HG03432 (cell line): ENCODE measurements around the gene CPD.

ENCODE experiments used
- ATAC-seq: cut with Tn5 transposase; IDR thresholded peaks from one replicate; pipeline ENCODE4 v1.9.1; 2021; ENCODE audit warnings: mild to moderate bottlenecking, moderate library complexity; ENCODE audit not compliant: unreplicated experiment

The CPD gene

GRCh38 chr17:30352240-30352814, 26.4 kb upstream of the CPD start:
- no peak for ATAC-seq

- ATAC-seq, result no peak
Observed at GRCh38 chr17:30354701-30355100, 24.0 kb upstream of the CPD start.

- no peak for ATAC-seq
Observed at GRCh38 chr17:30357476-30357875, 21.3 kb upstream of the CPD start.

- no peak for ATAC-seq
Observed at GRCh38 chr17:30358055-30358760, 20.5 kb upstream of the CPD start.

- no peak for ATAC-seq
Observed at GRCh38 chr17:30360086-30360808, 18.5 kb upstream of the CPD start.

GRCh38 chr17:30361766-30362279, 16.9 kb upstream of the CPD start:
- no peak for ATAC-seq

GRCh38 chr17:30363715-30364202, 15.0 kb upstream of the CPD start:
- peak; percentile 90 for ATAC-seq

- ATAC-seq, result no peak
Observed at GRCh38 chr17:30366536-30366935, 12.2 kb upstream of the CPD start.

- ATAC-seq, result no peak
Observed at GRCh38 chr17:30368912-30369720, 9.6 kb upstream of the CPD start.

- no peak for ATAC-seq
Observed at GRCh38 chr17:30369995-30370394, 8.7 kb upstream of the CPD start.

GRCh38 chr17:30372755-30373154, 6.0 kb upstream of the CPD start:
- ATAC-seq, result no peak

- ATAC-seq, result no peak
Observed at GRCh38 chr17:30375661-30376060, 3.1 kb upstream of the CPD start.

- ATAC-seq, result no peak
Observed at GRCh38 chr17:30376621-30377452, 1.9 kb upstream of the CPD start.

GRCh38 chr17:30377574-30378240, 1.0 kb upstream of the CPD start:
- no peak for ATAC-seq

- peak; percentile 10 for ATAC-seq
Observed at GRCh38 chr17:30378241-30378824, 394 bp upstream of the CPD start.

GRCh38 chr17:30379303-30379902, 676 bp downstream of the CPD start:
- ATAC-seq, result peak; percentile 15

- no peak for ATAC-seq
Observed at GRCh38 chr17:30379903-30380381, 1.2 kb downstream of the CPD start.

- no peak for ATAC-seq
Observed at GRCh38 chr17:30380643-30381339, 2.1 kb downstream of the CPD start.
